IMR-90 (cell line): ENCODE results near the gene DOHH. TPM values are rescaled to one million over a fixed set of nuclear protein-coding genes. Genes with fewer than 3 reads are reported as not detected.

ENCODE experiments used
- ATAC-seq: fragments of 200-7000 bp; cut with Tn5 transposase; 2 replicates; pipeline ENCODE4 v1.9.1; 2020; ENCODE audit warnings: low read depth, mild to moderate bottlenecking, moderate library complexity
- BruUV-seq: library from RNA; stranded (reverse); fragments of 400-500 nt; replicated peaks from 2 replicates; lab custom pipeline; 2021; lab: Mats Ljungman, UMichigan
- CTCF ChIA-PET: fragments of 300-600 bp; formaldehyde crosslinking; extraction: SDS; loops from one replicate; lab custom pipeline; 2021; ENCODE audit warnings: antibody characterized with exemption; lab: Yijun Ruan, JAX
- POLR2A ChIA-PET: fragments of 300-600 bp; sonication (Branson Sonifier 250); formaldehyde crosslinking; loops from one replicate; lab custom pipeline; 2022; ENCODE audit warnings: antibody characterized with exemption; ENCODE audit not compliant: unreplicated experiment; lab: Charles Lee
- DNase-seq: peaks from one replicate; pipeline ENCODE4 v3.0.0; 2013
- H2AFZ ChIP-seq: replicated peaks from 2 replicates; pipeline ENCODE3; 2013; ENCODE audit warnings: low read length, mild to moderate bottlenecking; ENCODE audit not compliant: poor library complexity
- H2AK5ac ChIP-seq: 2 replicates; pipeline ENCODE4 v1.6.1; 2013; ENCODE audit warnings: low read depth, low read length, inconsistent platforms
- H2AK9ac ChIP-seq: replicated peaks from 2 replicates; pipeline ENCODE3; 2013; ENCODE audit warnings: mild to moderate bottlenecking, low read depth, low read length, moderate library complexity; ENCODE audit not compliant: poor library complexity
- H2BK120ac ChIP-seq: 2 replicates; pipeline ENCODE4 v1.6.1; 2013; ENCODE audit warnings: low read depth, low read length, inconsistent platforms
- H2BK15ac ChIP-seq: 3 replicates; pipeline ENCODE4 v1.6.1; 2013; ENCODE audit warnings: low read depth, low read length, inconsistent platforms
- H2BK20ac ChIP-seq: 2 replicates; pipeline ENCODE4 v1.6.1; 2013; ENCODE audit warnings: low read depth, mild to moderate bottlenecking, inconsistent platforms, low read length, moderate library complexity
- H2BK5ac ChIP-seq: 2 replicates; pipeline ENCODE4 v1.6.1; 2013; ENCODE audit warnings: mild to moderate bottlenecking, low read depth, low read length, inconsistent platforms; ENCODE audit not compliant: poor library complexity, severe bottlenecking
- H3K14ac ChIP-seq: replicated peaks from 2 replicates; pipeline ENCODE4 v1.6.1; 2013; ENCODE audit warnings: low read depth, low read length, inconsistent platforms
- H3K18ac ChIP-seq: 2 replicates; pipeline ENCODE4 v1.6.1; 2013; ENCODE audit warnings: low read depth, low read length, control low read depth
- H3K23ac ChIP-seq: 2 replicates; pipeline ENCODE4 v1.6.1; 2013; ENCODE audit warnings: low read depth, low read length, inconsistent platforms
- H3K27ac ChIP-seq: 2 replicates; pipeline ENCODE4 v1.5.1; 2013; ENCODE audit warnings: mild to moderate bottlenecking, control low read depth, low read length; ENCODE audit not compliant: insufficient read depth
- H3K27me3 ChIP-seq: 2 replicates; pipeline ENCODE4 v1.6.1; 2013; ENCODE audit warnings: low read length; ENCODE audit not compliant: control insufficient read depth, insufficient read depth
- H3K36me3 ChIP-seq: 2 replicates; pipeline ENCODE4 v1.6.1; 2013; ENCODE audit warnings: low read length, mixed read lengths; ENCODE audit not compliant: control insufficient read depth, insufficient read depth
- H3K4ac ChIP-seq: 2 replicates; pipeline ENCODE4 v1.6.1; 2013; ENCODE audit warnings: low read depth, low read length, inconsistent platforms
- H3K4me1 ChIP-seq: 2 replicates; pipeline ENCODE4 v1.6.1; 2013; ENCODE audit warnings: low read length, mixed read lengths; ENCODE audit not compliant: control insufficient read depth, insufficient read depth
- H3K4me2 ChIP-seq: 2 replicates; pipeline ENCODE4 v1.6.1; 2013; ENCODE audit warnings: low read depth, mild to moderate bottlenecking, control low read depth, low read length, moderate library complexity
- H3K4me3 ChIP-seq: 2 replicates; pipeline ENCODE4 v1.5.1; 2013; ENCODE audit warnings: low read depth, mild to moderate bottlenecking, control low read depth, low read length, moderate library complexity; ENCODE audit not compliant: insufficient read depth
- H3K56ac ChIP-seq: 2 replicates; pipeline ENCODE4 v1.6.1; 2013; ENCODE audit warnings: low read length, inconsistent platforms; ENCODE audit not compliant: insufficient read depth; ENCODE audit errors: extremely low read depth
- H3K79me1 ChIP-seq, 2 experiments: 2 replicates each; pipeline ENCODE4 v1.6.1; 2013; ENCODE audit warnings: low read length in 2 of 2, inconsistent platforms in 1 of 2, low read depth in 1 of 2
- H3K9ac ChIP-seq: 2 replicates; pipeline ENCODE4 v1.6.1; 2013; ENCODE audit warnings: low read depth, low read length, control low read depth
- H3K9me1 ChIP-seq: 2 replicates; pipeline ENCODE4 v1.6.1; 2013; ENCODE audit warnings: low read length, inconsistent platforms; ENCODE audit not compliant: insufficient read depth
- H3K9me3 ChIP-seq: 2 replicates; pipeline ENCODE4 v1.6.1; 2013; ENCODE audit warnings: low read length; ENCODE audit not compliant: control insufficient read depth, insufficient read depth
- H4K20me1 ChIP-seq: 2 replicates; pipeline ENCODE4 v1.6.1; 2013; ENCODE audit warnings: low read length, inconsistent platforms; ENCODE audit not compliant: insufficient read depth
- H4K5ac ChIP-seq: 2 replicates; pipeline ENCODE4 v1.6.1; 2013; ENCODE audit warnings: mild to moderate bottlenecking, low read depth, low read length, control low read depth
- H4K8ac ChIP-seq, 2 experiments: 2 replicates each; pipeline ENCODE4 v1.6.1; 2013; ENCODE audit warnings: low read depth in 2 of 2, low read length in 2 of 2, control low read depth in 1 of 2, inconsistent platforms in 1 of 2
- H4K91ac ChIP-seq: 2 replicates; pipeline ENCODE4 v1.6.1; 2013; ENCODE audit warnings: low read depth, low read length, inconsistent platforms; ENCODE audit not compliant: insufficient read depth
- BHLHE40 ChIP-seq: fragments of 150-350 bp; IDR thresholded peaks from 2 replicates; pipeline ENCODE4 v1.6.1; 2016; ENCODE audit warnings: mild to moderate bottlenecking, low read depth, low read length
- CEBPB ChIP-seq: IDR thresholded peaks from 2 replicates; pipeline ENCODE4 v1.6.1; 2012; ENCODE audit warnings: low read depth, low read length, improper control_type of control experiment
- CHD1 ChIP-seq: IDR thresholded peaks from 2 replicates; pipeline ENCODE4 v1.6.1; 2012; ENCODE audit warnings: low read depth, low read length, improper control_type of control experiment
- FOS ChIP-seq: fragments of 150-350 bp; IDR thresholded peaks from 2 replicates; pipeline ENCODE4 v1.6.1; 2016; ENCODE audit warnings: low read depth, low read length
- MAFK ChIP-seq: IDR thresholded peaks from 2 replicates; pipeline ENCODE4 v1.6.1; 2012; ENCODE audit warnings: low read depth, low read length, improper control_type of control experiment
- MAZ ChIP-seq: IDR thresholded peaks from 2 replicates; pipeline ENCODE4 v1.6.1; 2012; ENCODE audit warnings: low read depth, mild to moderate bottlenecking, low read length, improper control_type of control experiment, moderate library complexity, borderline replicate concordance
- MXI1 ChIP-seq: IDR thresholded peaks from 2 replicates; pipeline ENCODE4 v1.6.1; 2012; ENCODE audit warnings: low read depth, mild to moderate bottlenecking, low read length, moderate library complexity, borderline replicate concordance
- NFE2L2 ChIP-seq: fragments of 150-350 bp; IDR thresholded peaks from 2 replicates; pipeline ENCODE4 v1.6.1; 2016; ENCODE audit warnings: low read depth, mild to moderate bottlenecking, low read length
- POLR2A ChIP-seq: IDR thresholded peaks from 2 replicates; pipeline ENCODE4 v1.6.1; 2012; ENCODE audit warnings: mild to moderate bottlenecking, low read depth, low read length
- RAD21 ChIP-seq: IDR thresholded peaks from 2 replicates; pipeline ENCODE4 v1.6.1; 2012; ENCODE audit warnings: low read length, improper control_type of control experiment
- RCOR1 ChIP-seq: IDR thresholded peaks from 2 replicates; pipeline ENCODE4 v1.6.1; 2012; ENCODE audit warnings: mild to moderate bottlenecking, low read length, improper control_type of control experiment; ENCODE audit not compliant: insufficient replicate concordance
- RFX5 ChIP-seq: IDR thresholded peaks from 2 replicates; pipeline ENCODE4 v1.8.0; 2012; ENCODE audit warnings: low read depth, mild to moderate bottlenecking, low read length, moderate library complexity
- SMC3 ChIP-seq: fragments of 150-350 bp; IDR thresholded peaks from 2 replicates; pipeline ENCODE4 v1.6.1; 2016; ENCODE audit warnings: low read depth, mild to moderate bottlenecking, antibody characterized with exemption, low read length, moderate library complexity
- WGBS, 2 experiments: methylation state at CpG; one replicate each; pipeline versions ENCODE4 v1.1.5 to v1.1.7; 2013; ENCODE audit warnings: missing lambda C conversion rate in 2 of 2; ENCODE audit not compliant: insufficient read length in 1 of 2; ENCODE audit errors: extremely low coverage in 2 of 2; 5-methylcytosine and 5-hydroxymethylcytosine counted together
- dilution Hi-C: fragments of 300-500 bp; cut with HindIII; formaldehyde crosslinking; loops from one replicate; pipeline ENCODE4 v1.14.3; 2018; ENCODE audit warnings: low sequenced_read_pairs; ENCODE audit not compliant: unreplicated experiment
- in situ Hi-C: fragments of 300-500 bp; cut with MboI; formaldehyde crosslinking; loops from 3 replicates; pipeline ENCODE4 v1.14.3; 2019; ENCODE audit warnings: low sequenced_read_pairs, inconsistent platforms, mixed read lengths
- intact Hi-C: fragments of 100-400 bp; cut with micrococcal nuclease; formaldehyde crosslinking; loops from 2 replicates; pipeline ENCODE4 v1.10.0; 2022
- polyA plus RNA-seq, 3 experiments: library from polyadenylated mRNA; depleted of rRNA; stranded (reverse); fragments of >200 nt; gene quantifications; 2 replicates each; pipeline ENCODE4 v1.2.3, GENCODE V29; 2012; ENCODE audit warnings: low replicate concordance in 1 of 3
- total RNA-seq: library from RNA; depleted of rRNA; stranded (reverse); fragments of >200 nt; gene quantifications from 2 replicates; pipeline ENCODE4 v1.2.3, GENCODE V29; 2012
- TF ChIP-seq, protein P1 (sequence below): conservative IDR thresholded peaks from 2 replicates; pipeline ENCODE4 v1.5.1; 2012; ENCODE audit warnings: mild to moderate bottlenecking, low read depth, low read length, improper control_type of control experiment
- TF ChIP-seq, protein P2 (sequence below): fragments of 150-350 bp; IDR thresholded peaks from 2 replicates; pipeline ENCODE4 v1.6.1; 2016; ENCODE audit warnings: low read depth, mild to moderate bottlenecking, low read length, moderate library complexity, borderline replicate concordance

DOHH gene
- total and polyA plus RNA-seq, 2 of the 4 experiments (the other 2 are of a cell fraction), result 3.2 to 9.2 TPM

DNA sequence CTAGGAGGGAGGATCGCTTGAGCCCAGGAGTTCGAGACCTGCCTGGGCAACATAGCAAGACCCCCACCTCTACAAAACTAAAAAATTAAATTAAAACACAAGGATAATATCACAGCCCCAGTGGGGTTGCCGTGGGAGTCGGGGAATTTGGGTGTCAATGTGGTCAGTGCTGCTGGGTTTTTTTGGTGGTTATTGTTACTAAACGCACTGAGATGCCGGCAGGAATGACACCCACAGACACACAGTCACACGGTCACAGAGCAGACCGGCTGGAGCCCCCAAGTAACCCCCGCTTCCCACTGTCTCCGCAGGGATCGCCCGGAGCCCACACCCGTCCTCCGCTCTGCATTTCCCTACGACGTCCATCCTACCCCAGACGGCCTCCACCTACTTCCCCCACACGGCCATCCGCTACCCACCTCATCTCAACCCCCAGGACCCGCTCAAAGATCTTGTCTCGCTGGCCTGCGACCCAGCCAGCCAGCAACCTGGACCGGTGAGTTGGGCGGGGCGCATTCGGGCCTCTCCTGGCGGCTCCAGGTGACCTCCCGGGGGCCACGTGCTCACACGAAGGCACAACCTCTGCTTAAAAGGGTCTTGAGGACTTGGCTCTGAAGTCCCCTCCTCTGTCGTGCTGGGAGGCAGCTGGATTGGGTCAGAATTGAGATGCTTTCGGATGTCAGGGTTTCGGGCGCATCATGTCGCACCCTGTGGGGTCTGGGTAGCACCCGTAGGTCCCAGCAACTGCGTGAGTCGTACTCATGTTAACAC is 48.1 kb downstream of the DOHH start:
- 90% methylated on average over 17 of the region's 38 CpGs; no CpG with 5 or more reads in 1 of the 2 experiments for WGBS, 2 experiments
- no peak overlapping the region for H3K4me3 ChIP-seq
- TF ChIP-seq, protein P1, sequence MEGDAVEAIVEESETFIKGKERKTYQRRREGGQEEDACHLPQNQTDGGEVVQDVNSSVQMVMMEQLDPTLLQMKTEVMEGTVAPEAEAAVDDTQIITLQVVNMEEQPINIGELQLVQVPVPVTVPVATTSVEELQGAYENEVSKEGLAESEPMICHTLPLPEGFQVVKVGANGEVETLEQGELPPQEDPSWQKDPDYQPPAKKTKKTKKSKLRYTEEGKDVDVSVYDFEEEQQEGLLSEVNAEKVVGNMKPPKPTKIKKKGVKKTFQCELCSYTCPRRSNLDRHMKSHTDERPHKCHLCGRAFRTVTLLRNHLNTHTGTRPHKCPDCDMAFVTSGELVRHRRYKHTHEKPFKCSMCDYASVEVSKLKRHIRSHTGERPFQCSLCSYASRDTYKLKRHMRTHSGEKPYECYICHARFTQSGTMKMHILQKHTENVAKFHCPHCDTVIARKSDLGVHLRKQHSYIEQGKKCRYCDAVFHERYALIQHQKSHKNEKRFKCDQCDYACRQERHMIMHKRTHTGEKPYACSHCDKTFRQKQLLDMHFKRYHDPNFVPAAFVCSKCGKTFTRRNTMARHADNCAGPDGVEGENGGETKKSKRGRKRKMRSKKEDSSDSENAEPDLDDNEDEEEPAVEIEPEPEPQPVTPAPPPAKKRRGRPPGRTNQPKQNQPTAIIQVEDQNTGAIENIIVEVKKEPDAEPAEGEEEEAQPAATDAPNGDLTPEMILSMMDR, result no peak
- TF ChIP-seq RFX5, result no peak
- TF ChIP-seq RAD21, result no peak
- TF ChIP-seq MXI1, result no peak
- TF ChIP-seq SMC3, result no peak
- no peak for TF ChIP-seq MAZ
- no peak for TF ChIP-seq CEBPB
- TF ChIP-seq MAFK, result no peak
- TF ChIP-seq NFE2L2, result no peak
- TF ChIP-seq CHD1, result no peak
- no peak for TF ChIP-seq RCOR1
- TF ChIP-seq POLR2A, result no peak
- TF ChIP-seq BHLHE40, result no peak
- no peak for TF ChIP-seq FOS
- TF ChIP-seq, protein P2, sequence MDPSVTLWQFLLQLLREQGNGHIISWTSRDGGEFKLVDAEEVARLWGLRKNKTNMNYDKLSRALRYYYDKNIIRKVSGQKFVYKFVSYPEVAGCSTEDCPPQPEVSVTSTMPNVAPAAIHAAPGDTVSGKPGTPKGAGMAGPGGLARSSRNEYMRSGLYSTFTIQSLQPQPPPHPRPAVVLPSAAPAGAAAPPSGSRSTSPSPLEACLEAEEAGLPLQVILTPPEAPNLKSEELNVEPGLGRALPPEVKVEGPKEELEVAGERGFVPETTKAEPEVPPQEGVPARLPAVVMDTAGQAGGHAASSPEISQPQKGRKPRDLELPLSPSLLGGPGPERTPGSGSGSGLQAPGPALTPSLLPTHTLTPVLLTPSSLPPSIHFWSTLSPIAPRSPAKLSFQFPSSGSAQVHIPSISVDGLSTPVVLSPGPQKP, result no peak

More for the DNA sequence above, 48.1 kb downstream of the DOHH start:
- H2AFZ ChIP-seq, result no peak overlapping the region
- in situ Hi-C loops (no loop called here), intact Hi-C loops (no loop called here), dilution Hi-C loops (no loop called here)
- peaks cover 9% of the 10 kb centered on the region for H3K9me1 ChIP-seq
- H2AK9ac ChIP-seq, result peak overlapping the region; percentile 65
- no peak overlapping the region for H3K56ac ChIP-seq
- H3K4ac ChIP-seq, result peak overlapping the region; percentile 65
- peak overlapping the region; percentile 23; the same call in 1 of the 2 replicates for H4K91ac ChIP-seq
- H3K23ac ChIP-seq, result peak overlapping the region; percentile 51; the same call in 1 of the 2 replicates
- no peak overlapping the region for H3K9ac ChIP-seq
- H2BK15ac ChIP-seq, result peak overlapping the region; percentile 53; the same call in 2 of the 3 replicates
- H3K9me3 ChIP-seq, result no peaks in the 10 kb centered on the region
- H3K14ac ChIP-seq, result peak overlapping the region; percentile 34
- BruUV-seq, result no TSS peak
- no peak overlapping the region for H3K18ac ChIP-seq
- POLR2A ChIA-PET, result no interaction called here
- H3K27me3 ChIP-seq, result no peaks in the 10 kb centered on the region
- no peak for DNase-seq
- H3K36me3 ChIP-seq, result peaks cover 64% of the 10 kb centered on the region
- peak overlapping the region in 1 of 2 experiments; percentile 67; a peak in 2 of 4 replicates for H4K8ac ChIP-seq
- ATAC-seq, result no peak
- H3K79me1 ChIP-seq, result peaks cover 30 to 68% of the 10 kb centered on the region in 2 experiments
- peak overlapping the region; percentile 18; the same call in 1 of the 2 replicates for H2BK20ac ChIP-seq
- peaks cover 6% of the 10 kb centered on the region for H3K4me1 ChIP-seq
- no peak overlapping the region for H4K5ac ChIP-seq
- CTCF ChIA-PET, result no interaction called here
- peak overlapping the region; percentile 99 for H2AK5ac ChIP-seq
- H2BK120ac ChIP-seq, result peak overlapping the region; percentile 27
- H3K4me2 ChIP-seq, result no peak overlapping the region
- H4K20me1 ChIP-seq, result peaks cover 40% of the 10 kb centered on the region
- peak overlapping the region; percentile 7 for H2BK5ac ChIP-seq
- H3K27ac ChIP-seq, result peak overlapping the region; percentile 32
